Breast epithelium (tissue), 4 donors: ENCODE data around the gene FBXO33. TPM values are rescaled to one million over a fixed set of nuclear protein-coding genes. Genes with fewer than 3 reads are reported as not detected.

Source experiments
- DNase-seq, 2 donors: peaks; one replicate each; pipeline ENCODE4 v3.0.0-alpha.2; 2019; ENCODE audit warnings: low spot score in 2 of 2
- H3K27ac ChIP-seq, 2 donors: fragments of 200-600 bp; sonication (generic) in 1 of 2; one replicate each; pipeline ENCODE4 v1.5.1; 2016 to 2019; ENCODE audit warnings: mild to moderate bottlenecking in 1 of 2
- H3K27me3 ChIP-seq, 2 donors: fragments of 200-600 bp; sonication (generic) in 1 of 2; one replicate each; pipeline versions ENCODE4 v1.5.1 to v1.6.0; 2017 to 2019; ENCODE audit warnings: control low read depth in 1 of 2, mild to moderate bottlenecking in 1 of 2
- H3K36me3 ChIP-seq: fragments of 200-600 bp; one replicate; pipeline ENCODE4 v1.5.1; 2019
- H3K4me1 ChIP-seq, 2 donors: fragments of 200-600 bp; sonication (generic); one replicate each; pipeline ENCODE4 v1.5.1; 2016 to 2019; ENCODE audit warnings: control low read depth in 1 of 2
- H3K4me3 ChIP-seq, 3 donors: fragments of 200-600 bp; sonication (generic); 1 replicate in 2 of 3; 2 replicates in 1 of 3; pipeline ENCODE4 v1.5.1; 2016 to 2019; ENCODE audit warnings: mild to moderate bottlenecking in 3 of 3, moderate library complexity in 2 of 3
- H3K9me3 ChIP-seq, 2 donors: fragments of 200-600 bp; sonication (generic) in 1 of 2; one replicate each; pipeline ENCODE4 v1.5.1; 2016 to 2019; ENCODE audit warnings: control low read depth in 1 of 2
- POLR2A ChIP-seq: fragments of 450-650 bp; IDR thresholded peaks from one replicate; pipeline ENCODE4 v1.6.1; 2016; ENCODE audit warnings: antibody characterized with exemption, mild to moderate bottlenecking, moderate library complexity
- POLR2AphosphoS5 ChIP-seq, 3 donors: sonication (generic); formaldehyde crosslinking; IDR thresholded peaks; one replicate each; pipeline ENCODE4 v1.6.1; 2017; ENCODE audit warnings: antibody characterized with exemption in 3 of 3
- intact Hi-C: fragments of 100-400 bp; cut with DNase I; formaldehyde crosslinking; loops from one replicate; pipeline ENCODE4 v1.15.1; 2023; ENCODE audit warnings: low total_unique reads
- total RNA-seq, 3 donors: library from RNA; depleted of rRNA; stranded (reverse); fragments of >200 nt; gene quantifications; one replicate each; pipeline ENCODE4 v1.1.0, GENCODE V29; 2016
- TF ChIP-seq, protein P1 (sequence below), 3 donors: fragments of 450-650 bp; IDR thresholded peaks; one replicate each; pipeline ENCODE4 v1.5.1; 2016 to 2017; ENCODE audit warnings: antibody characterized with exemption in 3 of 3, mild to moderate bottlenecking in 3 of 3, moderate library complexity in 3 of 3

The FBXO33 gene
- total RNA-seq, 3 donors from 2014 or later: 14.1 to 21.5 (median 15.8) TPM

DNA sequence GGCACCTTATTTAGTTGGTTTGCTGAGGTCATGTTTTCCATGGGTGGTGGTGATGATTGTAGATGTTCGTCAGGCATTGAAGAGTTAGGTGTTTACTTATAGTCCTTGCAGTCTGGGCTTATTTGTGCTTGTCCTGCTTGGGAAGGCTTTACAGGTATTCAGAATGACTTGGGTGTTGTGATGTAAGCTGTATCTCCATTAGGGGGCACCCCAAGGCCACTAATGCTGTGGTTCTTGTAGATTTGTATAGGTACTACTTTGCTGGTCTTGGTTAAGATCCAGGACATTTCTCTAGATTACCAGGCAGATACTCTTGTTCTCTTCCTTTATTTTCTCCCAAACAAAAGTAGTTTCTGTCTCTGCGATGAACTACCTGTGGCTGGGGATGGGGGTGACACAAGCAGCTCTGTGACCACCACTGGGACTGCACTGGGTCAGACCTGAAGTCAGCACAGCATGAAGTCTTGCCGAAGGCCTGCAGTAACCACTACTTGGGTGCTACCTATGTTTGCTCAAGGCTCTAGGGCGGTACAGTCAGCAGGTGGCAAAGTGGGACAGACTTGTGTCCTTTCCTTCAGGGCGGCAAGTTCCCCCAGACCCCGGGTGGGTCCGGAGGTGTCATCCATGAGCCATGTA, 35.8 kb upstream of the FBXO33 start:
- Histone ChIP-seq H3K4me1 (no peaks in the 10 kb centered on the region), H3K9me3 (no peaks in the 10 kb centered on the region), H3K27ac (no peak overlapping the region), H3K27me3 (no peaks in the 10 kb centered on the region), H3K36me3 (no peaks in the 10 kb centered on the region), H3K4me3 (no peak overlapping the region)
- intact Hi-C loops: no loop called here
- DNase-seq: no peak
- TF ChIP-seq POLR2A (no peak), POLR2AphosphoS5 (IDR thresholded peaks at IDR 0.05) (no peak)
- TF ChIP-seq, protein P1, sequence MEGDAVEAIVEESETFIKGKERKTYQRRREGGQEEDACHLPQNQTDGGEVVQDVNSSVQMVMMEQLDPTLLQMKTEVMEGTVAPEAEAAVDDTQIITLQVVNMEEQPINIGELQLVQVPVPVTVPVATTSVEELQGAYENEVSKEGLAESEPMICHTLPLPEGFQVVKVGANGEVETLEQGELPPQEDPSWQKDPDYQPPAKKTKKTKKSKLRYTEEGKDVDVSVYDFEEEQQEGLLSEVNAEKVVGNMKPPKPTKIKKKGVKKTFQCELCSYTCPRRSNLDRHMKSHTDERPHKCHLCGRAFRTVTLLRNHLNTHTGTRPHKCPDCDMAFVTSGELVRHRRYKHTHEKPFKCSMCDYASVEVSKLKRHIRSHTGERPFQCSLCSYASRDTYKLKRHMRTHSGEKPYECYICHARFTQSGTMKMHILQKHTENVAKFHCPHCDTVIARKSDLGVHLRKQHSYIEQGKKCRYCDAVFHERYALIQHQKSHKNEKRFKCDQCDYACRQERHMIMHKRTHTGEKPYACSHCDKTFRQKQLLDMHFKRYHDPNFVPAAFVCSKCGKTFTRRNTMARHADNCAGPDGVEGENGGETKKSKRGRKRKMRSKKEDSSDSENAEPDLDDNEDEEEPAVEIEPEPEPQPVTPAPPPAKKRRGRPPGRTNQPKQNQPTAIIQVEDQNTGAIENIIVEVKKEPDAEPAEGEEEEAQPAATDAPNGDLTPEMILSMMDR (IDR thresholded peaks at IDR 0.05): no peak

DNA sequence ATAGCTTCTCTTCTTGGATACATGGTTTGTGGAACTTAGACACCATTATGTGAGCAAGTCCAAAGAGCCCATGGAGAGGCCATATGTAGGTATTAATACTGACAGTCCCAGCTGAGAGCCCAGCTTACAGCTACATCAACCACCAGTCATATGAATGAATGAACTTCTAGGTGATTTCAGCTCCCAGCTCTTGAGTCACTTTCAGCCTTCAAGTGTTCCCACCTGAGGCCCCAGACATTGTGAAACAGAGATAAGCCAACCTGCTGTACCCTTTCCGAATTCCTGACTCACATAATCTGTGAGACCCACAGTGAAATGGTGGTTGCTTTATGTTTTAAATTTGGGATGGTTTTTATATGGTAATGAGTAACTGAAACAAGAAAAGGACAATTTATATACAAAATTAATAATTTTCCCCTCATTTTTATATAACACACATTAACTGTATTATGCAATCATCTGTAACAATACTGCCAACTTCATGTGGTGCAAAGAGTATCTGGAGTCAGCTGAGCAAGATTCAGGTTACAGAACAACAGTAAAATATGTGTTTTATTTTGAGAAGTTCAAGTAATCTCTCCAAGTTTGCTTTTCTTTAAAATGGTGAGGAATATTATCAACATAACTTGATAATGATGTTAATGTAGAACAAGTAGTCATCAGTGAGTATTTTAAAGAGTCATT, 27.7 kb upstream of the FBXO33 start:
- Histone ChIP-seq H3K27ac (no peak overlapping the region), H3K27me3 (no peaks in the 10 kb centered on the region), H3K4me1 (no peaks in the 10 kb centered on the region), H3K9me3 (no peaks in the 10 kb centered on the region), H3K36me3 (no peaks in the 10 kb centered on the region), H3K4me3 (no peak overlapping the region)
- TF ChIP-seq POLR2A: no peak
- no peak for TF ChIP-seq POLR2AphosphoS5 (IDR thresholded peaks at IDR 0.05)
- TF ChIP-seq, protein P1 (IDR thresholded peaks at IDR 0.05): no peak
- intact Hi-C loops: no loop called here
- DNase-seq: no peak

DNA sequence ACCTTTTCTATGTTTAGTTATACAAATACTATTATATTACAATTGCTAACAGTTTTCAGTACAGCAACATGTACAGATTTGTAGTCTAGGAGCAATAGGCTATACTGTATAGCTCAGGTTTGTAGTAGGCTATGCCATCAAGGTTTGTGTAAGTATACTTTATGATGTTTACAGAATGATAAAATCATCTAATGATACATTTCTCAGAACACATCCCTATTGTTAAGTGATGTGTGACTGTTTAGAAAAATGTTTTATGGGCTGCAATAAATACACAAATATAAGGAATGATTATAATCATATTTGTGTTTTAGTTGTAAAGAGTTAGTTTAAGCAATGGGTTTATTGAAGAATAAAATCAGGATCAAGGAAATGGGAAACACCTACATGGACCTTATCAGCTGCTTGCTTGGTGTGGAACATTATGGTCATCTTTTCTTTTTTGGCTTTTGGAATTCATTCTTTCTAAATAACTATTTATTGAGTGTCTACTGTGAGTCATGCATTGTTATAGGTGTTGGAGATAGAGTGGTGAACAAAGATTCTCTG, 24.5 kb upstream of the FBXO33 start:
- intact Hi-C loops: no loop called here
- H3K27ac ChIP-seq: no peak overlapping the region
- H3K9me3 ChIP-seq: no peaks in the 10 kb centered on the region
- no peak for TF ChIP-seq POLR2A
- no peak for TF ChIP-seq POLR2AphosphoS5 (IDR thresholded peaks at IDR 0.05)
- TF ChIP-seq, protein P1 (IDR thresholded peaks at IDR 0.05): no peak
- DNase-seq: no peak
- no peaks in the 10 kb centered on the region for H3K27me3 ChIP-seq
- H3K36me3 ChIP-seq: no peaks in the 10 kb centered on the region
- H3K4me1 ChIP-seq: no peaks in the 10 kb centered on the region
- H3K4me3 ChIP-seq: no peak overlapping the region

DNA sequence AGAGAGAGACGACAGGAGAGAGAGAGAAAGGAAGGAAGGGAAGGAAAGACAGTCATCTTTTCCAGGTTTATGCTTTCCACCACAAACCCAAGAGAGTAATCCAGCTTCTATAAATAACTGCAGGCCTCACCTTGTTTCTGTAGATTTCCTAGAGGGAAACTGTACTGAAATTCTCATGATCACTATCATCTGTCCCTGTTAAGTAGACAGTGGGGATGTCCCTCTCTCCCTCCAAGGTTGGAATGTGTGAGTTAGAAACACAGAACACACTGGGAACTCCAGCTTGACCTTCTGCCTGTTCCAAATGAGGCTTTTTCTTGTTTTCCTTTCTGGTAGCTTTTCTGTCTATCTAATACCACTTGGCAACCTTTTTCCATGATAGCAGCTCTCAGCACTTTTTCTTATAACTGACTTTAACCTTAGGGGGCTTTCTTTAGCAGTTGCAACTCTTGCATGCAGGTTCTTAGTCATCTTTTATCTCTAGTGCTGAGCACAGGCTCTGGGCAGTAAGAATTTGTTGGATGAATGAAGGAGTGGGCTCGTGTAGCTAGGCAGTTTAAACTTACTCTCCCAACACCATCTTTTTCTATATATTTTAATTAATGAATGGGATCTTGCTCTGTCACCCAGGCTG, 22.8 kb upstream of the FBXO33 start:
- H3K27ac ChIP-seq: no peak overlapping the region
- H3K4me1 ChIP-seq: no peaks in the 10 kb centered on the region
- no peaks in the 10 kb centered on the region for H3K9me3 ChIP-seq
- DNase-seq: no peak
- H3K27me3 ChIP-seq: no peaks in the 10 kb centered on the region
- no peak for TF ChIP-seq POLR2AphosphoS5 (IDR thresholded peaks at IDR 0.05)
- no peak for TF ChIP-seq POLR2A
- TF ChIP-seq, protein P1 (IDR thresholded peaks at IDR 0.05): no peak
- intact Hi-C loops: no loop called here
- no peaks in the 10 kb centered on the region for H3K36me3 ChIP-seq
- H3K4me3 ChIP-seq: no peak overlapping the region

DNA sequence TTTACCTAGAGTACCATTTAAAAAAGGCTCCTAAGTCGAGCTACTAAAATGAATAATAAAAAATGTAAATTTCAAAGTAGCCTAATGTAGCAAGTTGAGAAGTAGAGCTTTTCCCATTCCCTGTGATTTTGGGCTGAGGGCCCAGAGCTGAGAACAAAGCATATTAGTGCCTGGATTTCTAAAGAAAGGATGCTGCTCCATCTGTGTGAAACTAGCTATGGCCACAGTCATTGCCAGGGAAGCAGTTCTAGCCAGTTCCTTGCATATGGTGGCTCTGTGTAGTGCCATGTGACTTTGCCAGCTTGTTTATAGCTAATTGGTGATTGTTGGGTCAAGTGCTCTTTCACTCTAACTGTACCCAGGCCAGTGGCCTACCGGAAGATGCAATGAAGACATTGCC, 20.4 kb upstream of the FBXO33 start:
- Histone ChIP-seq H3K9me3 (no peaks in the 10 kb centered on the region), H3K27ac (no peak overlapping the region), H3K27me3 (no peaks in the 10 kb centered on the region), H3K36me3 (no peaks in the 10 kb centered on the region), H3K4me3 (no peak overlapping the region), H3K4me1 (no peaks in the 10 kb centered on the region)
- TF ChIP-seq POLR2AphosphoS5 (IDR thresholded peaks at IDR 0.05) (no peak), POLR2A (no peak)
- TF ChIP-seq, protein P1 (IDR thresholded peaks at IDR 0.05): no peak
- intact Hi-C loops: no loop called here
- DNase-seq: no peak
